ENCODE measurements around the gene DACH2. TPM values are rescaled to one million over a fixed set of nuclear protein-coding genes. Genes with fewer than 3 reads are reported as not detected.

DACH2 gene
- total and polyA plus RNA-seq, 5 donors = 0.07 to 0.49 (median 0.25) TPM

GRCh38 chrX:86436116-86436515 is 287.9 kb downstream of the DACH2 start:
- no peaks in the 10 kb centered on the region for H3K27me3 ChIP-seq (ENCODE audit: control insufficient read depth, insufficient read depth)
- no peaks in the 10 kb centered on the region for H3K4me1 ChIP-seq (ENCODE audit: control insufficient read depth, insufficient read depth, low read length)
- H3K9me3 ChIP-seq (ENCODE audit: control insufficient read depth, low read length) = no peaks in the 10 kb centered on the region
- intact Hi-C loops (cut with DNase I) = no loop called here
- H3K27ac ChIP-seq (ENCODE audit: low read length) = no peak overlapping the region
- no peak for DNase-seq
- H3K4me3 ChIP-seq (ENCODE audit: low read length) = no peak overlapping the region
- ATAC-seq = no peak

- H3K9me3 ChIP-seq (ENCODE audit: control insufficient read depth, low read length) = no peaks in the 10 kb centered on the region
- ATAC-seq (no peak), DNase-seq (no peak)
- H3K4me3 ChIP-seq (ENCODE audit: low read length) = no peak overlapping the region
- no peak overlapping the region for H3K27ac ChIP-seq (ENCODE audit: low read length)
- intact Hi-C loops (cut with DNase I) = no loop called here
- 61% methylated on average over 5 of the region's 5 CpGs for WGBS
- H3K27me3 ChIP-seq (ENCODE audit: control insufficient read depth, insufficient read depth) = no peaks in the 10 kb centered on the region
- H3K4me1 ChIP-seq (ENCODE audit: control insufficient read depth, insufficient read depth, low read length) = no peaks in the 10 kb centered on the region
Measured at GRCh38 chrX:86455495-86455894, 307.2 kb downstream of the DACH2 start.

GRCh38 chrX:86460760-86461159 is 312.5 kb downstream of the DACH2 start:
- Histone ChIP-seq H3K27me3 (ENCODE audit: control insufficient read depth, insufficient read depth) (no peaks in the 10 kb centered on the region), H3K9me3 (ENCODE audit: control insufficient read depth, low read length) (no peaks in the 10 kb centered on the region), H3K27ac (ENCODE audit: low read length) (no peak overlapping the region), H3K4me1 (ENCODE audit: control insufficient read depth, insufficient read depth, low read length) (no peaks in the 10 kb centered on the region), H3K4me3 (ENCODE audit: low read length) (no peak overlapping the region)
- intact Hi-C loops (cut with DNase I) = no loop called here
- no peak for ATAC-seq
- WGBS = 71% methylated on average over 3 of the region's 3 CpGs
- DNase-seq = no peak

GRCh38 chrX:86504297-86504696 is 356.0 kb downstream of the DACH2 start:
- Histone ChIP-seq H3K27me3 (ENCODE audit: control insufficient read depth, insufficient read depth) (no peaks in the 10 kb centered on the region), H3K4me3 (ENCODE audit: low read length) (no peak overlapping the region), H3K27ac (ENCODE audit: low read length) (no peak overlapping the region), H3K4me1 (ENCODE audit: control insufficient read depth, insufficient read depth, low read length) (no peaks in the 10 kb centered on the region), H3K9me3 (ENCODE audit: control insufficient read depth, low read length) (no peaks in the 10 kb centered on the region)
- ATAC-seq (no peak), DNase-seq (no peak)
- intact Hi-C loops (cut with DNase I) = no loop called here
- 86% methylated on average over 1 of the region's 1 CpG for WGBS

GRCh38 chrX:86507331-86507730 is 359.1 kb downstream of the DACH2 start:
- H3K4me3 ChIP-seq (ENCODE audit: low read length) = no peak overlapping the region
- no peaks in the 10 kb centered on the region for H3K9me3 ChIP-seq (ENCODE audit: control insufficient read depth, low read length)
- DNase-seq = no peak
- 49% methylated on average over 2 of the region's 2 CpGs for WGBS
- no peak for ATAC-seq
- no peak overlapping the region for H3K27ac ChIP-seq (ENCODE audit: low read length)
- H3K4me1 ChIP-seq (ENCODE audit: control insufficient read depth, insufficient read depth, low read length) = no peaks in the 10 kb centered on the region
- intact Hi-C loops (cut with DNase I) = no loop called here
- no peaks in the 10 kb centered on the region for H3K27me3 ChIP-seq (ENCODE audit: control insufficient read depth, insufficient read depth)

- no peak for DNase-seq
- no peaks in the 10 kb centered on the region for H3K27me3 ChIP-seq (ENCODE audit: control insufficient read depth, insufficient read depth)
- no peak for ATAC-seq
- H3K4me1 ChIP-seq (ENCODE audit: control insufficient read depth, insufficient read depth, low read length) = no peaks in the 10 kb centered on the region
- no peaks in the 10 kb centered on the region for H3K9me3 ChIP-seq (ENCODE audit: control insufficient read depth, low read length)
- WGBS = 66% methylated on average over 4 of the region's 4 CpGs
- intact Hi-C loops (cut with DNase I) = no loop called here
- H3K27ac ChIP-seq (ENCODE audit: low read length) = no peak overlapping the region
- no peak overlapping the region for H3K4me3 ChIP-seq (ENCODE audit: low read length)
Measured at GRCh38 chrX:86579777-86580176, 431.5 kb downstream of the DACH2 start.

- H3K4me1 ChIP-seq (ENCODE audit: control insufficient read depth, insufficient read depth, low read length) = no peaks in the 10 kb centered on the region
- intact Hi-C loops (cut with DNase I) = no loop called here
- whole genome bisulfite sequencing = 36% methylated on average over 2 of the region's 2 CpGs
Measured at GRCh38 chrX:86604607-86605006, 456.4 kb downstream of the DACH2 start.

GRCh38 chrX:86696951-86697350 is 548.7 kb downstream of the DACH2 start:
- Histone ChIP-seq H3K27ac (ENCODE audit: low read length) (no peak overlapping the region), H3K27me3 (ENCODE audit: control insufficient read depth, insufficient read depth) (no peaks in the 10 kb centered on the region), H3K4me3 (ENCODE audit: low read length) (no peak overlapping the region), H3K9me3 (ENCODE audit: control insufficient read depth, low read length) (no peaks in the 10 kb centered on the region), H3K4me1 (ENCODE audit: control insufficient read depth, insufficient read depth, low read length) (no peaks in the 10 kb centered on the region)
- 86% methylated on average over 1 of the region's 1 CpG for WGBS
- no peak for ATAC-seq
- intact Hi-C loops (cut with DNase I) = no loop called here
- DNase-seq = no peak

More at GRCh38 chrX:86604607-86605006, 456.4 kb downstream of the DACH2 start:
- Histone ChIP-seq H3K4me3 (ENCODE audit: low read length) (no peak overlapping the region), H3K27me3 (ENCODE audit: control insufficient read depth, insufficient read depth) (no peaks in the 10 kb centered on the region), H3K9me3 (ENCODE audit: control insufficient read depth, low read length) (no peaks in the 10 kb centered on the region), H3K27ac (ENCODE audit: low read length) (no peak overlapping the region)
- DNase-seq (no peak), ATAC-seq (no peak)

- Histone ChIP-seq H3K27ac (ENCODE audit: low read length) (no peak overlapping the region), H3K4me3 (ENCODE audit: low read length) (no peak overlapping the region), H3K27me3 (ENCODE audit: control insufficient read depth, insufficient read depth) (no peaks in the 10 kb centered on the region), H3K9me3 (ENCODE audit: control insufficient read depth, low read length) (no peaks in the 10 kb centered on the region), H3K4me1 (ENCODE audit: control insufficient read depth, insufficient read depth, low read length) (no peaks in the 10 kb centered on the region)
- 80% methylated on average over 5 of the region's 5 CpGs for WGBS
- intact Hi-C loops (cut with DNase I) = no loop called here
- DNase-seq (no peak), ATAC-seq (no peak)
Measured at GRCh38 chrX:86711531-86712180, 563.4 kb downstream of the DACH2 start.

GRCh38 chrX:86714441-86714840 is 566.2 kb downstream of the DACH2 start:
- 50% methylated on average over 1 of the region's 1 CpG for WGBS
- Histone ChIP-seq H3K27me3 (ENCODE audit: control insufficient read depth, insufficient read depth) (no peaks in the 10 kb centered on the region), H3K4me3 (ENCODE audit: low read length) (no peak overlapping the region), H3K27ac (ENCODE audit: low read length) (no peak overlapping the region), H3K4me1 (ENCODE audit: control insufficient read depth, insufficient read depth, low read length) (no peaks in the 10 kb centered on the region), H3K9me3 (ENCODE audit: control insufficient read depth, low read length) (no peaks in the 10 kb centered on the region)
- DNase-seq (no peak), ATAC-seq (no peak)
- intact Hi-C loops (cut with DNase I) = no loop called here

- H3K27me3 ChIP-seq (ENCODE audit: control insufficient read depth, insufficient read depth) = no peaks in the 10 kb centered on the region
- no peaks in the 10 kb centered on the region for H3K4me1 ChIP-seq (ENCODE audit: control insufficient read depth, insufficient read depth, low read length)
- no peaks in the 10 kb centered on the region for H3K9me3 ChIP-seq (ENCODE audit: control insufficient read depth, low read length)
- DNase-seq = no peak
- 81% methylated on average over 3 of the region's 3 CpGs for WGBS
- H3K4me3 ChIP-seq (ENCODE audit: low read length) = no peak overlapping the region
- intact Hi-C loops (cut with DNase I) = no loop called here
- no peak overlapping the region for H3K27ac ChIP-seq (ENCODE audit: low read length)
- ATAC-seq = no peak
Measured at GRCh38 chrX:86724277-86724676, 576.0 kb downstream of the DACH2 start.

GRCh38 chrX:86747091-86747490 is 598.8 kb downstream of the DACH2 start:
- ATAC-seq (no peak), DNase-seq (no peak)
- intact Hi-C loops (cut with DNase I) = no loop called here
- WGBS = 74% methylated on average over 3 of the region's 3 CpGs
- Histone ChIP-seq H3K4me1 (ENCODE audit: control insufficient read depth, insufficient read depth, low read length) (no peaks in the 10 kb centered on the region), H3K27ac (ENCODE audit: low read length) (no peak overlapping the region), H3K27me3 (ENCODE audit: control insufficient read depth, insufficient read depth) (no peaks in the 10 kb centered on the region), H3K9me3 (ENCODE audit: control insufficient read depth, low read length) (no peaks in the 10 kb centered on the region), H3K4me3 (ENCODE audit: low read length) (no peak overlapping the region)

Data from right cardiac atrium (tissue), 5 donors.